ENCODE measurements around the gene CRISPLD2.
A peak's percentile ranks its signal among the peaks of the same experiment; 100 is the strongest.

The CRISPLD2 gene

GRCh38 chr16:84950906-84951305, 131.1 kb downstream of the CRISPLD2 start:
- DNase-seq (ENCODE audit: low read depth in 2 of 3, low spot score in 2 of 3) = no peak

- DNase-seq (ENCODE audit: low read depth in 2 of 3, low spot score in 2 of 3) = peak; percentile 29 to 56 (median 32)
Measured at GRCh38 chr16:84952335-84953189, 132.8 kb downstream of the CRISPLD2 start.

GRCh38 chr16:84953190-84953746, 133.5 kb downstream of the CRISPLD2 start:
- no peak for DNase-seq (ENCODE audit: low read depth in 2 of 3, low spot score in 2 of 3)

GRCh38 chr16:84955427-84955826, 135.6 kb downstream of the CRISPLD2 start:
- DNase-seq (ENCODE audit: low read depth in 2 of 3, low spot score in 2 of 3) = no peak

- DNase-seq (ENCODE audit: low read depth in 2 of 3, low spot score in 2 of 3) = no peak
Measured at GRCh38 chr16:84957192-84957591, 137.4 kb downstream of the CRISPLD2 start.

- no peak for DNase-seq (ENCODE audit: low read depth in 2 of 3, low spot score in 2 of 3)
Measured at GRCh38 chr16:84957792-84958191, 138.0 kb downstream of the CRISPLD2 start.
